Kidney epithelial cell (primary cell): ENCODE results near the gene ATG16L2. TPM values are rescaled to one million over a fixed set of nuclear protein-coding genes. Genes with fewer than 3 reads are reported as not detected.

Source experiments
- DNase-seq: peaks from one replicate; pipeline ENCODE4 v3.0.0-alpha.2; 2010; ENCODE audit warnings: low read depth
- H3K27me3 ChIP-seq: 2 replicates; pipeline ENCODE4 v1.6.0; 2011; ENCODE audit warnings: low read length; ENCODE audit not compliant: control insufficient read depth, insufficient read depth
- H3K36me3 ChIP-seq: 2 replicates; pipeline ENCODE4 v1.5.1; 2011; ENCODE audit warnings: low read length; ENCODE audit not compliant: control insufficient read depth, insufficient read depth
- H3K4me3 ChIP-seq: 2 replicates; pipeline ENCODE4 v1.5.1; 2011; ENCODE audit warnings: low read depth, mild to moderate bottlenecking, control low read depth, low read length
- total RNA-seq: library from RNA; depleted of rRNA; stranded (reverse); fragments of >200 nt; gene quantifications from 2 replicates; pipeline ENCODE4 v1.2.3, GENCODE V29; 2015
- TF ChIP-seq, protein P1 (sequence below): IDR thresholded peaks from 2 replicates; pipeline ENCODE4 v1.5.1; 2011; ENCODE audit warnings: mild to moderate bottlenecking, moderate library complexity, low read length, control low read depth, inconsistent platforms; ENCODE audit not compliant: insufficient read depth, poor library complexity, severe bottlenecking

ATG16L2 gene
- total RNA-seq, 1 donor from 2014 or later: 12.8 TPM

DNA sequence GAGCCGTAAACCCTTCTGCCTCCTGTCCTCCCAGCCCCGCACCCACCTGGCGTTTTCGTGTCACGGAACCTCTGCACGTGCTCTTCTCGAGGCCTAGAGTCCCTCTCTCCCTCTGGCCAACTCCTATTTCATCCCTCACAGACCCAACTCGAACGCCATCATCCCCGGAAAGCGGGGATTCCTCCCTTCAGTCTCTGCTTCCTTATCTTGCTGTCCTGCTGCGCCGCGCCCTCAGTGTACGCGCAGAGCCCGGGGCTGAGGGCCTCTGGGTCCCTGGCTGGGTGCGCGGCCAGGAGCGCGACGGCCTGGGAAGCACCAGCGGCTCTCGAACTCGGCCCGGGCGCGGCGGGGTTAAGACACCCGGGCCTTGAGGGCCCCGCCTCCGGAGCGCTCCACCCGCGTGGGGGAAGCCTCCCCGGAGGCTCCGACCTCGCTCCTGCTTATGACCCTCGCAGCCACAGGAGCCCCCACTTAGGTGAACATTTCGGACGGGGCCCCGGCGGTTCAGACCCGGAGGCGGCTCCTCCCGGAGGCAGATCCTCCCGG is 398 bp upstream of the ATG16L2 start:
- TF ChIP-seq, protein P1, sequence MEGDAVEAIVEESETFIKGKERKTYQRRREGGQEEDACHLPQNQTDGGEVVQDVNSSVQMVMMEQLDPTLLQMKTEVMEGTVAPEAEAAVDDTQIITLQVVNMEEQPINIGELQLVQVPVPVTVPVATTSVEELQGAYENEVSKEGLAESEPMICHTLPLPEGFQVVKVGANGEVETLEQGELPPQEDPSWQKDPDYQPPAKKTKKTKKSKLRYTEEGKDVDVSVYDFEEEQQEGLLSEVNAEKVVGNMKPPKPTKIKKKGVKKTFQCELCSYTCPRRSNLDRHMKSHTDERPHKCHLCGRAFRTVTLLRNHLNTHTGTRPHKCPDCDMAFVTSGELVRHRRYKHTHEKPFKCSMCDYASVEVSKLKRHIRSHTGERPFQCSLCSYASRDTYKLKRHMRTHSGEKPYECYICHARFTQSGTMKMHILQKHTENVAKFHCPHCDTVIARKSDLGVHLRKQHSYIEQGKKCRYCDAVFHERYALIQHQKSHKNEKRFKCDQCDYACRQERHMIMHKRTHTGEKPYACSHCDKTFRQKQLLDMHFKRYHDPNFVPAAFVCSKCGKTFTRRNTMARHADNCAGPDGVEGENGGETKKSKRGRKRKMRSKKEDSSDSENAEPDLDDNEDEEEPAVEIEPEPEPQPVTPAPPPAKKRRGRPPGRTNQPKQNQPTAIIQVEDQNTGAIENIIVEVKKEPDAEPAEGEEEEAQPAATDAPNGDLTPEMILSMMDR: no peak
- H3K4me3 ChIP-seq: peak overlapping the region; percentile 68
- no peak for DNase-seq
- H3K27me3 ChIP-seq: no peaks in the 10 kb centered on the region
- no peaks in the 10 kb centered on the region for H3K36me3 ChIP-seq

GRCh38 chr11:72815110-72815618 is 953 bp downstream of the ATG16L2 start:
- DNase-seq: no peak
- TF ChIP-seq, protein P1: no peak
- H3K4me3 ChIP-seq: peak overlapping the region; percentile 68
- H3K36me3 ChIP-seq: no peaks in the 10 kb centered on the region
- no peaks in the 10 kb centered on the region for H3K27me3 ChIP-seq

- Histone ChIP-seq H3K4me3 (no peak overlapping the region), H3K36me3 (no peaks in the 10 kb centered on the region), H3K27me3 (no peaks in the 10 kb centered on the region)
- TF ChIP-seq, protein P1: no peak
- DNase-seq: no peak
Measured at GRCh38 chr11:72816404-72816990, 2.3 kb downstream of the ATG16L2 start.

- TF ChIP-seq, protein P1: no peak
- no peaks in the 10 kb centered on the region for H3K36me3 ChIP-seq
Measured at GRCh38 chr11:72817966-72818365, 3.8 kb downstream of the ATG16L2 start.

GRCh38 chr11:72818971-72819370 is 4.8 kb downstream of the ATG16L2 start:
- TF ChIP-seq, protein P1: no peak
- no peak for DNase-seq
- Histone ChIP-seq H3K27me3 (no peaks in the 10 kb centered on the region), H3K4me3 (no peak overlapping the region), H3K36me3 (no peaks in the 10 kb centered on the region)

More at GRCh38 chr11:72817966-72818365, 3.8 kb downstream of the ATG16L2 start:
- H3K4me3 ChIP-seq: no peak overlapping the region
- no peaks in the 10 kb centered on the region for H3K27me3 ChIP-seq
- DNase-seq: no peak
